MM.1S (cell line): ENCODE measurements around the gene WDR88.

Experiments used
- CTCF ChIP-seq: fragments of 300-600 bp; sonication (generic); IDR thresholded peaks from 2 replicates; pipeline ENCODE4 v1.5.1; 2016; ENCODE audit warnings: antibody characterized with exemption, low read length, mixed read lengths
- EZH2 ChIP-seq: fragments of 300-600 bp; sonication (generic); optimal IDR thresholded peaks from 2 replicates; pipeline ENCODE3; 2017; ENCODE audit warnings: low read depth, mild to moderate bottlenecking, antibody characterized with exemption, low read length, mixed read lengths
- EZH2phosphoT487 ChIP-seq: fragments of 300-600 bp; sonication (generic); IDR thresholded peaks from 2 replicates; pipeline ENCODE4 v1.6.1; 2018; ENCODE audit warnings: antibody characterized with exemption, low read length

- TF ChIP-seq CTCF: no peak
- TF ChIP-seq EZH2: no peak
- TF ChIP-seq EZH2phosphoT487: no peak
These were observed 20.3 kb downstream of the WDR88 start for GRCh38 chr19:33152176-33152575.
